ENCODE results near the gene SYTL3.

DNA sequence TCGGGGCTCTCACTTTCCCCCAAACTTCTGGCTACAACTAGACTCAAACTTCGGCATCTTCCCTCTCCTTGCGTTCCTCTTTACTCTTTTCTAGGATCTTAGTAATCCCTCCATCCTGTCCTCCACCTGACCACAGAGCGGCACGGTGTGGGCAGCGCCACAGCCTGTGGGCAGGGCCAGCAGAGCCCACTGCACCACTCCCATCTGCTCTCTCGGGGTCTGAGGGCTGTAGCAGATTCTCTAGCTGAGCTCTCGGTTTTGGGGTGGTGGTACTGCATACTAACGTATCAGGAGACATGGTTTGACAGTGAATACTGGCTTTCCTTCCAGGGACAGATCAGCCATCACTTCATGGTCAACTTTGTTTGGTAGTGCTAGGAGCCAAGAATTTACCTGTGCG, 111.9 kb downstream of the SYTL3 start:
- TF ChIP-seq, protein P1, sequence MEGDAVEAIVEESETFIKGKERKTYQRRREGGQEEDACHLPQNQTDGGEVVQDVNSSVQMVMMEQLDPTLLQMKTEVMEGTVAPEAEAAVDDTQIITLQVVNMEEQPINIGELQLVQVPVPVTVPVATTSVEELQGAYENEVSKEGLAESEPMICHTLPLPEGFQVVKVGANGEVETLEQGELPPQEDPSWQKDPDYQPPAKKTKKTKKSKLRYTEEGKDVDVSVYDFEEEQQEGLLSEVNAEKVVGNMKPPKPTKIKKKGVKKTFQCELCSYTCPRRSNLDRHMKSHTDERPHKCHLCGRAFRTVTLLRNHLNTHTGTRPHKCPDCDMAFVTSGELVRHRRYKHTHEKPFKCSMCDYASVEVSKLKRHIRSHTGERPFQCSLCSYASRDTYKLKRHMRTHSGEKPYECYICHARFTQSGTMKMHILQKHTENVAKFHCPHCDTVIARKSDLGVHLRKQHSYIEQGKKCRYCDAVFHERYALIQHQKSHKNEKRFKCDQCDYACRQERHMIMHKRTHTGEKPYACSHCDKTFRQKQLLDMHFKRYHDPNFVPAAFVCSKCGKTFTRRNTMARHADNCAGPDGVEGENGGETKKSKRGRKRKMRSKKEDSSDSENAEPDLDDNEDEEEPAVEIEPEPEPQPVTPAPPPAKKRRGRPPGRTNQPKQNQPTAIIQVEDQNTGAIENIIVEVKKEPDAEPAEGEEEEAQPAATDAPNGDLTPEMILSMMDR (IDR thresholded peaks at IDR 0.05), result no peak
- TF ChIP-seq POLR2A (IDR thresholded peaks at IDR 0.05), result no peak

Measured in Peyer's patch (tissue), 4 donors.